PC-3 (cell line): Measurements from ENCODE around the gene CLEC17A. TPM values are rescaled to one million over a fixed set of nuclear protein-coding genes. Genes with fewer than 3 reads are reported as not detected.

Experiments
- ATAC-seq: fragments of 200-7000 bp; cut with Tn5 transposase; 2 replicates; pipeline ENCODE4 v1.9.1; 2020; ENCODE audit warnings: mild to moderate bottlenecking, moderate library complexity
- BruUV-seq: library from RNA; stranded (reverse); fragments of 400-500 nt; replicated peaks from 2 replicates; lab custom pipeline; 2021; lab: Mats Ljungman, UMichigan
- CTCF ChIA-PET: fragments of 300-600 bp; sonication (Branson Sonifier 250); formaldehyde crosslinking; loops from one replicate; lab custom pipeline; 2022; ENCODE audit warnings: antibody characterized with exemption; lab: Charles Lee
- POLR2A ChIA-PET: fragments of 300-600 bp; sonication (Branson Sonifier 250); formaldehyde crosslinking; loops from one replicate; lab custom pipeline; 2022; ENCODE audit warnings: antibody characterized with exemption; ENCODE audit not compliant: unreplicated experiment; lab: Charles Lee
- DNase-seq: peaks from one replicate; pipeline ENCODE4 v3.0.0-alpha.2; 2015
- H2AFZ ChIP-seq: fragments of 300-600 bp; sonication (generic); 2 replicates; pipeline ENCODE4 v1.6.0; 2016; ENCODE audit warnings: antibody characterized with exemption, low read length
- H3F3A ChIP-seq: fragments of 300-600 bp; sonication (generic); one replicate; pipeline ENCODE4 v1.6.0; 2017; ENCODE audit warnings: antibody characterized with exemption, low read length, control low read depth, mild to moderate bottlenecking; ENCODE audit not compliant: unreplicated experiment
- H3K27ac ChIP-seq: fragments of 300-600 bp; sonication (generic); 2 replicates; pipeline ENCODE4 v1.5.1; 2016; ENCODE audit warnings: mild to moderate bottlenecking, low read length
- H3K27me3 ChIP-seq: fragments of 300-600 bp; sonication (generic); 2 replicates; pipeline ENCODE4 v1.6.1; 2016; ENCODE audit warnings: low read length, mixed read lengths
- H3K36me3 ChIP-seq: fragments of 300-600 bp; sonication (generic); 2 replicates; pipeline ENCODE4 v1.6.1; 2016; ENCODE audit warnings: low read depth, mixed run types, low read length, mixed read lengths
- H3K4me1 ChIP-seq: fragments of 300-600 bp; sonication (generic); 2 replicates; pipeline ENCODE4 v1.5.1; 2016; ENCODE audit warnings: low read length; ENCODE audit not compliant: insufficient read depth
- H3K4me2 ChIP-seq: fragments of 300-600 bp; sonication (generic); 2 replicates; pipeline ENCODE4 v1.6.0; 2016; ENCODE audit warnings: low read length
- H3K4me3 ChIP-seq: fragments of 300-600 bp; sonication (generic); 2 replicates; pipeline ENCODE4 v1.5.1; 2016; ENCODE audit warnings: mild to moderate bottlenecking, low read length, mixed read lengths
- H3K79me2 ChIP-seq: fragments of 300-600 bp; sonication (generic); 2 replicates; pipeline ENCODE4 v1.6.1; 2017; ENCODE audit warnings: low read length, mixed read lengths
- H3K9ac ChIP-seq: fragments of 300-600 bp; sonication (generic); 2 replicates; pipeline ENCODE4 v1.6.0; 2016; ENCODE audit warnings: mild to moderate bottlenecking, low read length
- H3K9me2 ChIP-seq: fragments of 300-600 bp; sonication (generic); replicated peaks from 2 replicates; pipeline ENCODE4 v1.6.1; 2016; ENCODE audit warnings: mixed run types, low read length, mixed read lengths
- H3K9me3 ChIP-seq: fragments of 300-600 bp; sonication (generic); 2 replicates; pipeline ENCODE4 v1.6.1; 2016; ENCODE audit warnings: low read length, mixed read lengths
- H4K20me1 ChIP-seq: fragments of 300-600 bp; sonication (generic); 2 replicates; pipeline ENCODE4 v1.6.1; 2016; ENCODE audit warnings: low read length, mixed read lengths
- EZH2 ChIP-seq: fragments of 300-600 bp; sonication (generic); IDR thresholded peaks from one replicate; pipeline ENCODE4 v1.6.1; 2017; ENCODE audit warnings: antibody characterized with exemption, mild to moderate bottlenecking, low read length; ENCODE audit not compliant: unreplicated experiment
- EZH2phosphoT487 ChIP-seq: fragments of 300-600 bp; sonication (generic); IDR thresholded peaks from 2 replicates; pipeline ENCODE4 v1.6.1; 2018; ENCODE audit warnings: mild to moderate bottlenecking, antibody characterized with exemption, low read length, borderline replicate concordance
- intact Hi-C: fragments of 100-400 bp; cut with micrococcal nuclease; formaldehyde crosslinking; loops from 2 replicates; pipeline ENCODE4 v1.9.0; 2023
- total RNA-seq: library from RNA; depleted of rRNA; stranded (reverse); fragments of >200 nt; gene quantifications from 2 replicates; pipeline ENCODE4 v1.2.3, GENCODE V29; 2014
- TF ChIP-seq, protein P1 (sequence below): fragments of 300-600 bp; sonication (generic); conservative IDR thresholded peaks from 2 replicates; pipeline ENCODE4 v1.5.1; 2017; ENCODE audit warnings: antibody characterized with exemption, low read depth, mild to moderate bottlenecking, low read length

CLEC17A gene
- total RNA-seq, 1 experiment from 2014 or later: not detected

GRCh38 chr19:14595558-14595957, 12.7 kb downstream of the CLEC17A start:
- Histone ChIP-seq H3K9me3 (no peaks in the 10 kb centered on the region), H3K9me2 (no peaks in the 10 kb centered on the region), H3K79me2 (no peaks in the 10 kb centered on the region), H4K20me1 (no peaks in the 10 kb centered on the region), H3K27me3 (no peaks in the 10 kb centered on the region), H3K27ac (no peak overlapping the region), H3K4me1 (no peaks in the 10 kb centered on the region), H3K36me3 (no peaks in the 10 kb centered on the region), H3F3A (no peaks in the 10 kb centered on the region), H3K4me2 (no peak overlapping the region), H3K9ac (no peak overlapping the region), H2AFZ (no peak overlapping the region), H3K4me3 (no peak overlapping the region)
- ATAC-seq (no peak), DNase-seq (no peak)
- ChIA-PET POLR2A (no interaction called here), CTCF (no interaction called here)
- no peak for TF ChIP-seq EZH2phosphoT487
- TF ChIP-seq EZH2: no peak
- TF ChIP-seq, protein P1, sequence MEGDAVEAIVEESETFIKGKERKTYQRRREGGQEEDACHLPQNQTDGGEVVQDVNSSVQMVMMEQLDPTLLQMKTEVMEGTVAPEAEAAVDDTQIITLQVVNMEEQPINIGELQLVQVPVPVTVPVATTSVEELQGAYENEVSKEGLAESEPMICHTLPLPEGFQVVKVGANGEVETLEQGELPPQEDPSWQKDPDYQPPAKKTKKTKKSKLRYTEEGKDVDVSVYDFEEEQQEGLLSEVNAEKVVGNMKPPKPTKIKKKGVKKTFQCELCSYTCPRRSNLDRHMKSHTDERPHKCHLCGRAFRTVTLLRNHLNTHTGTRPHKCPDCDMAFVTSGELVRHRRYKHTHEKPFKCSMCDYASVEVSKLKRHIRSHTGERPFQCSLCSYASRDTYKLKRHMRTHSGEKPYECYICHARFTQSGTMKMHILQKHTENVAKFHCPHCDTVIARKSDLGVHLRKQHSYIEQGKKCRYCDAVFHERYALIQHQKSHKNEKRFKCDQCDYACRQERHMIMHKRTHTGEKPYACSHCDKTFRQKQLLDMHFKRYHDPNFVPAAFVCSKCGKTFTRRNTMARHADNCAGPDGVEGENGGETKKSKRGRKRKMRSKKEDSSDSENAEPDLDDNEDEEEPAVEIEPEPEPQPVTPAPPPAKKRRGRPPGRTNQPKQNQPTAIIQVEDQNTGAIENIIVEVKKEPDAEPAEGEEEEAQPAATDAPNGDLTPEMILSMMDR: no peak
- no TSS peak for BruUV-seq
- intact Hi-C loops: no loop called here

DNA sequence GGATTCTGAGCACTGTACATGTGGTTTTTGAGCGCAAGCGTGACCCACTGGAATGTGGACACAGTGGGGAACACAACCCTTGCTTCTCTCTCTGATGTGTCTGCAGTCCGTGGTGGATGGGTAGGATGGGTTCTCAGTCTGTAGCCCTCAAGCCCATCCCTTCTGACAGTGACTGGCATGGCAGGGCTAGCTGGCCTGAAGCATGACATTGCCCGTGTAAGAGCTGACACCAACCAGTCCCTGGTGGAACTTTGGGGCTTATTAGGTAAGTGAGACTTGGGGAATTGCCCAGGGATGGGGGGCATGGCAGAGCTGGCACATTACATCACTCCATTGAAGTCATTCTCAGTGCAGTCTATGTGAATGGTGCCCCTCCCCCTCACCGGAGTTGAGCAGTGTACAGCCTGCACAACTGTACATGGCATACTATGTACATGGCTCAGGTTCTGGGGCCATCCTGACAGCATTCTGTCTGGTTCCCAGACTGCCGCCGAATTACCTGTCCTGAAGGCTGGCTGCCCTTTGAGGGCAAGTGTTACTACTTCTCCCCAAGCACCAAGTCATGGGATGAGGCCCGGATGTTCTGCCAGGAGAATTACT, 16.8 kb downstream of the CLEC17A start:
- no peaks in the 10 kb centered on the region for H3K27me3 ChIP-seq
- H3K9me2 ChIP-seq: no peaks in the 10 kb centered on the region
- intact Hi-C loops: no loop called here
- no peak overlapping the region for H2AFZ ChIP-seq
- H3K4me1 ChIP-seq: no peaks in the 10 kb centered on the region
- no peak overlapping the region for H3K9ac ChIP-seq
- H3K27ac ChIP-seq: no peak overlapping the region
- no TSS peak for BruUV-seq
- no peaks in the 10 kb centered on the region for H3K79me2 ChIP-seq
- H3K4me3 ChIP-seq: no peak overlapping the region
- no peaks in the 10 kb centered on the region for H3F3A ChIP-seq
- ChIA-PET CTCF (no interaction called here), POLR2A (no interaction called here)
- no peak for ATAC-seq
- no peaks in the 10 kb centered on the region for H4K20me1 ChIP-seq
- no peak for TF ChIP-seq EZH2phosphoT487
- TF ChIP-seq EZH2: no peak
- TF ChIP-seq, protein P1: no peak
- no peaks in the 10 kb centered on the region for H3K9me3 ChIP-seq
- DNase-seq: no peak
- no peaks in the 10 kb centered on the region for H3K36me3 ChIP-seq
- H3K4me2 ChIP-seq: no peak overlapping the region

DNA sequence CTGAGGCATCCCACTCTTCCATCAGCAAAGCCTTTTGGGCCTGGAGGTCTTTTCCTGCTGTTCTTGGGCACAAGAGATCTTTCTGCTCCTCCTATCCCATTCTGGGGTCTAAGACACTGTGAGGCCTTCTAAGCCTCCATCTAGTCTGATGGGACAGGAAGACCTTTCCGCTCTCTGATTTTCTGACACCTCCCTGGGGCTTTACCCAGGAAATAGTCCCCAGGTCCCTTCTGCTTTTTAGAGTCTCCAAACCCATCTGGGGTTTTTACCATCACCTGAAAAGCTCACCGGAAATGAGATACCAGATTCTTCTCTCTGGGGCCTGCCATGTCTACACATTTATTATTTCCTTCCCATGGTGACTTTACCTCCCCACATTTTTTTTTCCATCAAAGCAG, 21.1 kb downstream of the CLEC17A start:
- Histone ChIP-seq H3K27me3 (no peaks in the 10 kb centered on the region), H3K4me2 (no peak overlapping the region), H3K27ac (no peak overlapping the region), H3K36me3 (no peaks in the 10 kb centered on the region), H3K9ac (no peak overlapping the region), H3F3A (no peaks in the 10 kb centered on the region), H3K79me2 (no peaks in the 10 kb centered on the region), H4K20me1 (no peaks in the 10 kb centered on the region), H3K9me3 (no peaks in the 10 kb centered on the region), H3K4me1 (no peaks in the 10 kb centered on the region), H3K4me3 (no peak overlapping the region), H2AFZ (no peak overlapping the region), H3K9me2 (no peaks in the 10 kb centered on the region)
- ATAC-seq (no peak), DNase-seq (no peak)
- intact Hi-C loops: no loop called here
- ChIA-PET CTCF (no interaction called here), POLR2A (no interaction called here)
- TF ChIP-seq EZH2phosphoT487 (no peak), EZH2 (no peak)
- TF ChIP-seq, protein P1: no peak
- no TSS peak for BruUV-seq
